Activated T-cell treated with anti-CD3 and anti-CD28 coated beads, Interleukin-2, amount 50 U/mL, for 72 hours (primary cell): Measurements from ENCODE around the gene MXD3. TPM values are rescaled to one million over a fixed set of nuclear protein-coding genes. Genes with fewer than 3 reads are reported as not detected.
A peak's percentile ranks its signal among the peaks of the same experiment; 100 is the strongest.

Source experiments
- ATAC-seq, 2 donors: fragments of 150-1000 bp; cut with Tn5 transposase; replicated peaks in 1 of 2; 2 replicates each; pipeline ENCODE4 v1.10.0; 2021; ENCODE audit warnings: moderate library complexity in 2 of 2, mild to moderate bottlenecking in 1 of 2
- DNase-seq, 2 donors: peaks; one replicate each; pipeline ENCODE4 v3.0.0; 2021 to 2022; ENCODE audit warnings: mixed read lengths in 1 of 2
- H3K27ac Mint-ChIP-seq: one replicate; pipeline ENCODE4 v1.8.0; 2022; ENCODE audit warnings: mild to moderate bottlenecking, moderate library complexity, mixed read lengths
- H3K27me3 Mint-ChIP-seq: one replicate; pipeline ENCODE4 v1.8.0; 2022; ENCODE audit warnings: low read depth, mixed read lengths
- H3K36me3 Mint-ChIP-seq, 2 donors: one replicate each; pipeline ENCODE4 v1.8.0; 2022; ENCODE audit warnings: mixed read lengths in 2 of 2, mild to moderate bottlenecking in 1 of 2; ENCODE audit not compliant: insufficient read depth in 2 of 2
- H3K4me1 Mint-ChIP-seq: one replicate; pipeline ENCODE4 v1.8.0; 2022; ENCODE audit warnings: low read depth, mixed read lengths
- H3K4me3 Mint-ChIP-seq, 2 donors: one replicate each; pipeline ENCODE4 v1.8.0; 2022; ENCODE audit warnings: mild to moderate bottlenecking in 2 of 2, mixed read lengths in 2 of 2, moderate library complexity in 2 of 2
- H3K9me3 Mint-ChIP-seq, 2 donors: one replicate each; pipeline ENCODE4 v1.8.0; 2022; ENCODE audit warnings: mixed read lengths in 2 of 2
- total RNA-seq, 2 donors: library from RNA; stranded (reverse); gene quantifications; one replicate each; pipeline ENCODE4 v1.2.3, GENCODE V29; 2022

Gene MXD3
- total RNA-seq, 2 donors from 2014 or later: 44.2 to 61.1 TPM

DNA sequence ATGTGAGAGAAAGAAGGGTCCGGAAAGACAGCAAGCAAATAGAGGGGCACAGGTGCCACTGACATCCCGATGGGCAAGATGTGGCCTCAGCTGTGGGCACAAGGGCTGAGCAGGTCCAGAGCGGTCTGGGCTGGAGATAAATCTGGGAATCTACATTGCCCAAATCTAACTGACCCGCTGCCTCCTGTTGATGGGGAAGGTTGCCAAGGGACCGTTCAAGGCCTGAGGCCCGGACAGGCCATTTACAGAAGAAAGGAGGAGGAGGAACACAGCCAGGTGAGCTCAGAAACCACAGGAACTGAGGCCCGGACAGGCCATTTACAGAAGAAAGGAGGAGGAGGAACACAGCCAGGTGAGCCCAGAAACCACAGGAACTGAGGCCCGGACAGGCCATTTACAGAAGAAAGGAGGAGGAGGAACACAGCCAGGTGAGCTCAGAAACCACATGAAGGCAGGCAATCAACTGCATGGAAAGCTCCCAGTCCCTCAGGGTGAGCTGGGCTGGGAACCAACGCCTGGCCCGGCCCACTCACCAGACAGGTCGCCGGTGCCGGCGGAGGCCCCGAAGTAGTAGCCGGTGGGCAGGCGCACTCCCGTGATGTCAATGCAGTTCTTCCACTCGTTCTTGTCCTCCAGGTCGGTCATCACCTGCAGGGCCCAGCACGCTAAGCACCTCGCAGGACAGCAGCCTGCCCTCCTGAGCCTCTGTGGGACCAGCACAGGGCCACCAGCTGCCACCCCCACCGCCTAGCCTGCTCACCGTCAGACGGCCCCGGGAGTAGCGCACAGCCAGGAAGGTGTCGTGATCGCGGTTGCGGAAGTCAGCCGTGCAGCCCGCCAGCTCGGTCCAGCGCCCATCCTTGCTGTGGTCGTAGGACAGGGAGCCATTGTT lies 25.2 kb upstream of the MXD3 start:
- H3K4me3 Mint-ChIP-seq: no peak overlapping the region
- DNase-seq (no peak), ATAC-seq (no peak)
- H3K9me3 Mint-ChIP-seq: no peaks in the 10 kb centered on the region
- peaks cover 28% of the 10 kb centered on the region for H3K4me1 Mint-ChIP-seq
- peaks cover 7 to 35% of the 10 kb centered on the region in 2 donors for H3K36me3 Mint-ChIP-seq
- no peaks in the 10 kb centered on the region for H3K27me3 Mint-ChIP-seq
- no peak overlapping the region for H3K27ac Mint-ChIP-seq

DNA sequence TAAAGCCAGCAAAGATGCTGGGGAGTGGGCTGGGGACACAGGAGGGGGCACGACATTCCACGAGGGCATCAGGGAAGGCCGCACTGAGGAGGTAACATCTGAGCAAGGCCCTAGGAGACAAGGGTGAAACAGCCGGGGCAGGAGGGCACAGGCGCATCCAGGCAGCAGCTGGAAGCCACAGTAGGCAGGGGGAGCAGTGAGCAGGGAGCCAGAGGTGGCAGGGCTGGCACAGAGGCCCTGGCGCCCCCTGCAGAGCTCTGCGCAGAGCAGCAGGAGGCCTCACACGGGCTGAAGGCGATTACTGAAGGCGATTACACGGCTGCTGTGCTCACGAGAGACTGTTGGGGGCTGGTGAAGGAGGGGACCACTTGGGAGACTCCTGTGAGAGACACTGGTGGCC lies 24.4 kb upstream of the MXD3 start:
- no peak overlapping the region for H3K27ac Mint-ChIP-seq
- no peak overlapping the region for H3K4me3 Mint-ChIP-seq
- H3K4me1 Mint-ChIP-seq: peaks cover 28% of the 10 kb centered on the region
- DNase-seq (peak; percentile 40 to 63), ATAC-seq (peak; percentile 75 to 87)
- peaks cover 5 to 31% of the 10 kb centered on the region in 2 donors for H3K36me3 Mint-ChIP-seq
- H3K9me3 Mint-ChIP-seq: no peaks in the 10 kb centered on the region
- H3K27me3 Mint-ChIP-seq: no peaks in the 10 kb centered on the region

DNA sequence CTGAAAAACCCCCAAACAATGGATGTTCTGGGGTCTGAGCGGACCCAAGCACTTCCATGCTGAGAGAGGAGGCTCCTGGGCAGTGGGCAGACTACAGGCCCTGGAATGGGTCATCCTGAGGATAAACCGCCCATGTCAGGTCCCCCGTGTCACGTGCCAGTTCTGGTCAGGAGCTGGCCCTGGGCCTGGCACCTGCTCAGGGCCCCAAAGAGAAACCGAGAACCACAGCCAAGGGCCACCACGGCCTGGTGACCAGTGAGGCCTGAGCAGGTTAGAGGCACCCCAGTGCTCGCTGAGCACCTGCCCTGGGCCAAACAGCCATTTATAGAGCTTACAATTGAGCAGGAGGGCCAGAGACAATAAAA lies 24.0 kb upstream of the MXD3 start:
- Mint-ChIP-seq H3K4me3 (no peak overlapping the region), H3K9me3 (no peaks in the 10 kb centered on the region), H3K4me1 (peaks cover 28% of the 10 kb centered on the region), H3K27me3 (no peaks in the 10 kb centered on the region), H3K27ac (no peak overlapping the region), H3K36me3 (peaks cover 5 to 31% of the 10 kb centered on the region in 2 donors)
- DNase-seq (no peak), ATAC-seq (no peak)

DNA sequence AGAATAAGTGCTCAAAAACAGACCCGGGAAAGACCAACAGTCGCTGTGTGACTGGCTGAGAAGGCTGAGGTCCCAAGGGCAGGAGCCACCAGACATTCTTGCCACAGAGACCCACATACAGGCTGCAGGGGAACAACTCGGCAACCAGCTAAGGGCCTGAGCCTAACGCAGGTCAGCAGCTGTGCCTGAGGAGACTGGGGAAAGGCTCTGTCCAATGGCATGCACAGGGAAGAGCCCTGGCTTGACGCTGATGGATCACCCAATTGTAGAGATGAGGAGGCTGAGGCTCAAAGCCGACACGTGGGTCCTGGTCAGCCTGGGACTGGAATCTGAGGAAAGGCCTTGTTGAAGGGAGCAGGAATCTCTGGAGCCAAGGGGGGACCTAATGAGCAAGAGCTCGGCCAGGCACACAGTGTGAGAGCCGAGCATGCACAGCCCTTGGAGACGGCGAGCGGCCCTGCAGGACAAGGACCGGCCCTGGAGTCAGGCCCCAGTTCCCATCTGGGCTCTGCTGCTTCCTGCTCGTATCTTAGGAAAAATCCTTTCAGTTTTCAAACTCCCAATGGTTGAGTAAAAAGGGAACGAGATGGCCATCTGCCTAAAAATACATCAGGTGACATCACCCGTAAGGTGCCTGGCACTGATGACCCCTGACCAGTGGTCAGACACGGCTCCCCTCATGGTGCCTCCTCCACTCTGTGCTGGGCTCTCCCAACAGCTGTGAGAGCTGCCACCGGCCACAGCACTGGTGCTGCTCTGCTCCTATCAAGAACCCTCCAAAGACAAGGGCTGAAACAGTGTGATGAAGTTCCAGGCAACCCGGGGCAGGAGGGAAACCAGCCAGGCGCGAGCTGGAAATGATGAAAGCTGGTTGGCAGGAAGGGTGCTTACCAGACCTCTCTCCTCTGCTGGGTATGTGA lies 23.3 kb upstream of the MXD3 start:
- DNase-seq (no peak), ATAC-seq (no peak)
- no peak overlapping the region for H3K4me3 Mint-ChIP-seq
- H3K36me3 Mint-ChIP-seq: peaks cover 5 to 30% of the 10 kb centered on the region in 2 donors
- H3K27me3 Mint-ChIP-seq: no peaks in the 10 kb centered on the region
- H3K27ac Mint-ChIP-seq: no peak overlapping the region
- peaks cover 23% of the 10 kb centered on the region for H3K4me1 Mint-ChIP-seq
- H3K9me3 Mint-ChIP-seq: no peaks in the 10 kb centered on the region

DNA sequence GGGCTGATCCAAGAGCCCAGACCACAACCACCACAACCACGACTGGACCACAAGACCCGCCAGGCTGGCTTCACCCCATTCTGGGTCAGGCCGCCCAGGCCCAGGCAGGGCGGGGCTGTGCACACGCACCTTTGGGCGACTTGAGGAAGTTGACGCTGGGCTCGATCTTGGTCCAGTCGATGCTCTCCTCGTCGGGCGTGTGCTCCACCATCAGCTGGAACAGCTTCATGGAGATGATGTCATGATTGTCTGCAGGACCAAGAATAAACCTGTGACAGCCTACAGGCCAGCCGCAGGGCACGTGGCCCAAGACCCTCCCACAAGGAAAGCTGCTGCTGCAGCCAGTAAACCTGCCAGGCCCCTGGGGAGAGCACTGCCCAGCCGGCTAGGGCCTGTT lies 22.5 kb upstream of the MXD3 start:
- Mint-ChIP-seq H3K27ac (no peak overlapping the region), H3K9me3 (no peaks in the 10 kb centered on the region), H3K4me3 (no peak overlapping the region), H3K4me1 (peaks cover 14% of the 10 kb centered on the region), H3K36me3 (peaks cover 0 to 24% of the 10 kb centered on the region in 2 donors), H3K27me3 (no peaks in the 10 kb centered on the region)
- no peak for ATAC-seq
- no peak for DNase-seq

DNA sequence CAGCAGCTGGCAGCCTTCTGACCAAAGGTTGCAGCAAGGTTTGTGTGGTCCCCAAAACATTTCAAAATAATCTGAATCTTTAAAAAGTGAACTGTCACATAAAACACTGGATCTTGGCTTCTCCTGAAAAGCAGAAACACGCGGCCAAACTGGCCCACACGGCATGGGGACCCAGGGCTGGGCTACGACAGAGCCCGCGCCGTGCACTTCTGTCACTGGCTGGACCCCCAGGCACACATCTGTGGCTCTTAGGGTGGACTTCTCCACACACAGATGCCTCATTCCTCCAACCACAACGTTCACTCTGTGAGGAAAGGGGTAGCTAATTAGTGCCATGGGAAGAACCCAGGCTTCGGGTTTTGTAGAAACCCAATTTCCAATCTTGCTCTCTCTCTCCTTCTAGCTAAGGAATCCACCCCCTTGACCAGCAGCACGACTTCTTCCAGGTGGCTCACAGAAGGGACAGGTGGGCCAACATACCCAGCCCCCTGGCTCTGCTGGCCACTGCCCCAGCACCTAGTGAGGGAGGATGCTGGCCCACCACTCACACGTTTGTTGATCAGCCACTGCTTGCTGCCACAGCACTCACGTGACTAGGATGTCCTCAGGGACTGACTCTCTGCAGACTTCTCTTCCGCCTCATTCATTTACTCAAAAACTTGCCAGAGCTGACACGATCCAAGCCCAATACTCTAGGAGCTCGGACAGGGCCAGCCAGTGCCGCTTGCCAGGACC lies 21.9 kb upstream of the MXD3 start:
- H3K4me1 Mint-ChIP-seq: peaks cover 17% of the 10 kb centered on the region
- H3K27ac Mint-ChIP-seq: no peak overlapping the region
- peaks cover 0 to 24% of the 10 kb centered on the region in 2 donors for H3K36me3 Mint-ChIP-seq
- DNase-seq (no peak), ATAC-seq (no peak)
- H3K27me3 Mint-ChIP-seq: no peaks in the 10 kb centered on the region
- H3K9me3 Mint-ChIP-seq: no peaks in the 10 kb centered on the region
- H3K4me3 Mint-ChIP-seq: no peak overlapping the region

DNA sequence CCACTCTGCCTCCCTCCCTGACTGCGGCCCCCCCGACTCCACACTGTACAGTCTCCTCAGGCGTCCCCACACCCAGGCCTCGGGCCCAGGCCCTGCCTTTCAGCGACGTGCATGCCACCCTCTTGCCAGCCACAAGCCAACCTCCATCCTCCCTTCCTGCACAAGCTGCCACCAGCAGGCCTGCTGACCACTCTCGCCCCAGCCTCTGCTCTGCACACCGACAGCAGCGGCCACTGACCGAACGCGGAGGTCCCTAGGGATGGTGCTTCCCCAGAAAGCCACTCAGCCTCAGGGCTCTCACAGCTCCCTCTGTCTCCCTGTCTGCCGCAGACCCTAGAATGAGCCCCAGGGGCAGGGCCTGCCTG lies 21.2 kb upstream of the MXD3 start:
- no peak overlapping the region for H3K27ac Mint-ChIP-seq
- ATAC-seq (no peak), DNase-seq (no peak)
- peaks cover 24% of the 10 kb centered on the region for H3K4me1 Mint-ChIP-seq
- H3K27me3 Mint-ChIP-seq: no peaks in the 10 kb centered on the region
- H3K36me3 Mint-ChIP-seq: peaks cover 0 to 24% of the 10 kb centered on the region in 2 donors
- no peaks in the 10 kb centered on the region for H3K9me3 Mint-ChIP-seq
- no peak overlapping the region for H3K4me3 Mint-ChIP-seq

DNA sequence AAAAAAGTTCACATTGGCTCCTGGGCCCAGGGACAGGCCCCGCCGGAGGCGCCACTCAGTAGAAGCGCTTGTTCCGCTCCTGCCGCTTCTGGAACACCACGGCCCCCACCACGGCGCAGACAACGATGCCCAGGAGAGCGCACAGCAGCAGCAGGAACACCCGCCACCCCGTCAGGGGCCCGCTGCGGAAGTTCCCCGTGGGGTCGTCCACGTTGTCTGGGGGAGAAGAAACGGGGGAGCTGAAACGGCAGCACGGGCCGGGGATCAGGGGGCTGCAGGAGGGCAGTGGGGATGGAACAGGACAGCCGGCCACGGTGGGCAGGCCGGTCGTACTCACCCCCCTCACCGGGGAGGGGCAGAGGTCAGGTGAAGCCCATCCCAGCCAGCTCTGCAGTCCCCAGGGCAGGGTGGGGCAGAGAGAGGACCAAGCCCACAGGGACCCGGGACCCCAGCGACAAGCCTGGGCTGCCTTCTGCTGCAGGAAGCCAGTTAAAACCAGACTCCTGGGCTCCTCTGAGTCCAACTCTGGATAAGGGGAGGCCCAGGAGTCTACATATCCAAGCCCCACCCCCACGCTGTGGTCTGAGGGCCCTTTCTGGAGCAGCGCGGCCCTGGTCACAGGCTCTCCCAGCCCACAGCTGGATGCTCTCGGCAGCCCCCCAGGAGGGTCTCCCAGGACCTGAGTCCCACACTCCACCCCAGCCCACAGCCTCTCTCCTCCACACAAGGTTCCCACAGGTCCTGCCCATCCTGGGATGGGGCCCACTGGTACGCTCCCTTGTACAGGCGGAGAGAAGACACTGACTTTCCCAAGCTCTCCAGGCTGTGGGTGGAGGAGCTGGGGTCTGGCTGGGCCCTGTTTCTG lies 20.6 kb upstream of the MXD3 start:
- Mint-ChIP-seq H3K9me3 (no peaks in the 10 kb centered on the region), H3K27ac (no peak overlapping the region), H3K4me1 (peaks cover 28% of the 10 kb centered on the region), H3K27me3 (no peaks in the 10 kb centered on the region), H3K4me3 (no peak overlapping the region), H3K36me3 (peaks cover 0 to 24% of the 10 kb centered on the region in 2 donors)
- DNase-seq (no peak), ATAC-seq (no peak)

DNA sequence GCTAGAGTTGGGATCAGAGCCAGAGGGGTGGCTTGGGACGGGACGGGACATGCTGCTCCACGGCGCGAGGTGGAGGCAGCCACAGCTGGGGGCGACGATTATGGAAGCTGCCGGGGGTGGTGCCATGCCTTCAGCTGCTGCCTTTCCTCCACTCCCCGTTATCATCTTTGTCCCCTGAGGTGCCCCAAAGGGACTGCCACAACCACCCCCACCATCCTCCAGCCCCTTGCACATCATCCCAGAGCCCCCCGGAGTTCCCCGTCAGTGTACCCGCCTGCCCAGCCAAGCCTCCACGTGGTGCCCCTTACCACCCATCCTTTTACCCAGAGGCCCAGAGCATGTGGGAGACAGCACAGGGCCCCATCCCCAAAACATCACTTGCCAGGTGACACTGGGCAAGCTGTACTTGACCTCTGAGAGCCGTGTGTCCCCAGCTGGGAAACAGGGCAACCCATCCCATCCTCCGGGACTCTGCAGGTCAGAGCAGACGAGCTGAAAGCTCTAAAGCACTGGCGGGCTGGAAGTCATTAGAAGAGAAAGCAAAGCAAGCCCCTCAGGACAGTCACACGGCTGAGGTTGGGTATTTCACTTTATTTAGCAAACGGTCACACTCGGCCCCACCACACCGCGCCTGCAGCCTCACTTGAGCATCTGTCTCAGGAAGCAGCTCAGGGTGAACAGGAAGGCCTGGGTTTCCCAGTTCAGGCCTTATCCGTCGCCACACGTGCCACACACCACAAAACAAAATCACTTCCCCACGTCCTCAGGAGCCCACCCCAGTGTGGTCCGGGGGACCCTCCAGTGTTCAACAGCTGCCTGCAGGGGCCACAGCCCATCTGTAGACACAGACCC lies 19.5 kb upstream of the MXD3 start:
- ATAC-seq: no peak
- Mint-ChIP-seq H3K9me3 (no peaks in the 10 kb centered on the region), H3K27ac (no peak overlapping the region), H3K4me1 (peaks cover 23% of the 10 kb centered on the region), H3K4me3 (no peak overlapping the region), H3K27me3 (no peaks in the 10 kb centered on the region), H3K36me3 (peaks cover 0 to 19% of the 10 kb centered on the region in 2 donors)
- no peak for DNase-seq

DNA sequence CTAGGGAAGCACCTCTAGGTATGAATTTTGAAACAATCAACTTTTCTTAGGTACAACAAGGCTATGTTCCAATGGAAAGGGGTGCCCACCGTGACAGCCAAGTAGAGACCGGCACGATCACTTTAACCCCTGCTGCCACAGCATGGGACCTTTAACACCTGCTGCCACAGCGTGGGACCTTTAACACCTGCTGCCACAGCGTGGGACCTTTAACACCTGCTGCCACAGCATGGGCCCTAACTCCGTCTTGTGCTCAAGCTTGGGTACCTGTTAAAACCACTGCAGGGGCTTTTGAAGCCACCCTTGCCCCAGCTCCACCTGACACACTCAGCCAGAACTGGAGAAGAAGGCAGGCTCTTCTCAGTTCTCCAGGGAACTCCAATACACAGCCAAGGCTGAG lies 18.2 kb upstream of the MXD3 start:
- DNase-seq: no peak
- Mint-ChIP-seq H3K27me3 (no peaks in the 10 kb centered on the region), H3K27ac (no peak overlapping the region), H3K4me3 (no peak overlapping the region), H3K9me3 (no peaks in the 10 kb centered on the region), H3K4me1 (peaks cover 22% of the 10 kb centered on the region), H3K36me3 (peaks cover 0 to 14% of the 10 kb centered on the region in 2 donors)
- ATAC-seq: no peak

DNA sequence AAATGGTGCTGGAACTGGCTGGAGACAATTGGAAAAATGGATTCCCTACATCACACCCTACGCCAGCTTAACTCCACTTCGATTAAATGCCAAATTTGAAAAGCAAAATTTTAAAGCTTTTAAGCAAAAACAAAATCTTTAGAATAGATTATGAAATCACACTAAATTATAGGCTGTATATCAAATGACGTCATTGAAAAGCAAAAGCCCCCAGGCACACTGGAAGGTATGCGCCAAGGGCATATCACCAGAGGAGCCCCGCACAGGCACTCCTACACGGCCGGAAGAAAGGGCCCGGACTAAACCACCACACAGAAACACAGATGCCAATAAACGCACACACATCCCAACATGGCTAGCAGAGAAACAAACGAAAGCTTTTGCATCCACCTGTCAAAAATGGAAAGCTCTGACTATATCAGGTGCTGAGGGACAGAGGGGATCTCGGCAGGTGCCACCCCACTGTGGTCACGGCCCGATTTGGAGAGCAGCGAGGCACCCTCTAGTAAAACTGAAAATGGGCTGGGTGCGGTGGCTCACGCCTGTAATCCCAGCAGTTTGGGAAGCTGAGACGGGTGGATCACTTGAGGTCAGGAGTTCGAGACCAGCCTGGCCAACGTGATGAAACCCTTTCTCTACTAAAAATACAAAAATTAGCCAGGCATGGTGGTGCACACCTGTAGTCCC lies 17.0 kb upstream of the MXD3 start:
- peaks cover 28% of the 10 kb centered on the region for H3K4me1 Mint-ChIP-seq
- no peak overlapping the region for H3K27ac Mint-ChIP-seq
- no peaks in the 10 kb centered on the region for H3K27me3 Mint-ChIP-seq
- H3K36me3 Mint-ChIP-seq: peaks cover 0 to 9% of the 10 kb centered on the region in 2 donors
- no peaks in the 10 kb centered on the region for H3K9me3 Mint-ChIP-seq
- DNase-seq (no peak), ATAC-seq (no peak)
- no peak overlapping the region for H3K4me3 Mint-ChIP-seq
